ENCODE results near the gene TOP1.
A peak's percentile ranks its signal among the peaks of the same experiment; 100 is the strongest.

The TOP1 gene

DNA sequence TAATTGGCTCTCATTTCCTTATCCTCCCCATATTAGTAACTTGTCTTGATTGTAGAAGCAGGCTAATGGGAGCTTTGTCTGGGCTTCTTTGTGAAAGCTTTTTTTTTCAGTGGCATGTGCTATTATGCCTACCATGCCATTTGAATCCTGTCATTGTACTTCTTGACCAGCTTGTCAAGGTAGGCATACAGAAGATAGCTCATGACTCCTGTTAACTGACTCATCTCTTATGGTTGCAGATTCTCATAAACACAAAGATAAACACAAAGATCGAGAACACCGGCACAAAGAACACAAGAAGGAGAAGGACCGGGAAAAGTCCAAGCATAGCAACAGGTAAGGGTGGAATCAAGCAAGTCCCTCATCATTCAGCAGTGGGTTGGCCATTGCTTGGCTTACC, 32.5 kb downstream of the TOP1 start:
- no peak for DNase-seq

DNA sequence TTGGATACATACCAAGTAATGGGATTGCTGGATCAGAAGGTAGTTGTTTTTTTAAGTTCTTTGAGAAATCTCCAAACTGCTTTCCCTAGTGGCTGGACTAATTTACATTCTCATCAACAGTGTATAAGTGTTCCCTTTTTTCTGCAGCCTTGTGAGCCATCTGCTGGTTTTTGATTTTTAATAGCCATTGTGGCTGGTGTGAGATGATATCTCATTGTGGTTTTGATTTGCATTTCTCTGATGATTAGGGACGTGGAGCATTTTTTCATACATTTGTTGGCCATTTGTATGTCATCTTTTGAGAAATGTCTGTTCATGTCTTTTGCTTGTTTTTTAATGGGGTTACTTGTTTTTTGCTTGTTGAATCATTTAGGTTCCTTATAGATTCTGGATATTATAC, 34.8 kb downstream of the TOP1 start:
- no peak for DNase-seq

DNA sequence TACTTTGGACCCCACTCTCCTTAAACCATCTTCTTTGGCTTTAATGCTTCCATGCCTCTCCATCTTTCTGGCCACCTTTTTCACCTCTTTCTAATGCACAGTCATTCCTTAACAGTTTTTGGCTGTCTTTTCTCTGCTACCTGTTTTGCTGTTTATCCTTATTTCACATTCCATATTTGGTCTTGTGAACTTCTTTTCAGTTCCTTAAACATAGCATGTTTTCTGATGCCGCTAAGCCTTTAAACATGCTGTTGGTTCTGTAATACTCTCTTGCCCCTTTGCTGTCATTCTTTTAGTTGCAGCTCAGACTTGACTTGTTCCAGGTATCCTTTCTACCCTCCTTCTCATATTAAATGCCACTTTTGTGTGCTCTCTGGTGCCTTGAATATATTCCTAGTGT, 35.8 kb downstream of the TOP1 start:
- no peak for DNase-seq

DNA sequence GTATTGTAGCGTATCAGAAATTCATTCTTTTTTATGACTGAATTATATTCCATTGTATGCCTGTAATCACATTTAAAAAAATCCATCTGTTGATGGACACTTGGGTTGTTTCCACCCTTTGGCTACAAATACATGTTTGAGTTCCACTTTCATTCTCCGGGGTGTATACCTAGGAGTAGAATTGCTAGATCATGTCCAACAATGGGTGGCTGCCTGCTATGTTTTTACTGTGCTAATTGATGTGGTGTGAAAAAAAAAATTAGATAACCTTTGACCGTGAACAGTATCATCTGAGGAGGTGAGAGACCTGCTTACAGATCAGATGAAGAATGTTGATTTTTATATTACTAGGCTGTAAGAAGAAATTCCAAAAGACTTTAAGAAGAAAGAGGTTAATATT, 37.1 kb downstream of the TOP1 start:
- DNase-seq = no peak

DNA sequence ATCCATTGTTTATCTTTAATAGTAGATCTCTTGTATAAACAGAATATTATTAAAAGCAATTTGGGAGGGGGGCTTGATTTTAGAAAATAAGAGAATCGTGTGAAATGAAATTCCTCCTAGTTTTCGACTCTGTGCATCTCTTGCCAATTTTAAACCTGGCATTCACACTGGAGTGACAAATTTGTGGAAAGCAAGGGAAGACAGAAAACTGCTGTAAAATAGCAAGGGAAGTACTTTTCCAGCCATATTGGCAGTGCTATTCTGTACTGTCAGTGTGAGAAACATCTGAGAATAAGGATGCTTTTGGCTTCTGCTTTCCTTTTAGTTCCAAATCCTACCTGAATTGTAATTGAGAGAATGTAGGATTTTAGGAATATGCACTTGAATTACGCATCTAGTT, 40.2 kb downstream of the TOP1 start:
- no peak for DNase-seq

DNA sequence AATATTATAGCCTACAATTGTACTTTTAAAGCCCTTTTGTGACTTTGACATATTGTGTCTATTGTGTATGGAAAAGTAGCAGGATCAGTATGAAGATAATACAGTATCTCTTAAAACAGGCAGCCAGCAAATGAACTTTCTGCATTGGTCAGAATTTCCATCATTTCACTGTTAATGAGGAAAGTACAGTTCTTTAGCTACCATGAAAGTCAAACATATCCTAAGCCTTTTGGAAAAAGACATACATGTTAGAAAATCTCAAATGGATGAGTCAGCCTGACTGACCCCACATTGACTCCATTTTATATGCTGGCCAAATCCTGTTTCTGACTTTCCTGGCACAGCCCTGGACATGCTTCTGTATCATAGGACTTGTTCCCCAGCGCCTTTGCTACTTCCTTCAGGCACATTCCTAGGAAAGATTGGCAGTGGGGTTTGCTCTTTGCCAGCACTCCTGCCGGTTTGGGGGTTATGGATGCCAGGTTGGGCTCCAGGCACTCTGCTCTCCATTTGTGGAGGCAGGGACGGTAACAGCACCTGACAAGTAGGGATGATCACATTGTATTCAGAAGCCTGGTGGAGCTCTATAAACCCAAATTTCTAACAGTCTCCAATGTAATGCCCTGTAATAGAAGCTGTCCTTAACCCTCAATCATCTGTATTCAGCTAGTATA, 43.7 kb downstream of the TOP1 start:
- no peak for DNase-seq

DNA sequence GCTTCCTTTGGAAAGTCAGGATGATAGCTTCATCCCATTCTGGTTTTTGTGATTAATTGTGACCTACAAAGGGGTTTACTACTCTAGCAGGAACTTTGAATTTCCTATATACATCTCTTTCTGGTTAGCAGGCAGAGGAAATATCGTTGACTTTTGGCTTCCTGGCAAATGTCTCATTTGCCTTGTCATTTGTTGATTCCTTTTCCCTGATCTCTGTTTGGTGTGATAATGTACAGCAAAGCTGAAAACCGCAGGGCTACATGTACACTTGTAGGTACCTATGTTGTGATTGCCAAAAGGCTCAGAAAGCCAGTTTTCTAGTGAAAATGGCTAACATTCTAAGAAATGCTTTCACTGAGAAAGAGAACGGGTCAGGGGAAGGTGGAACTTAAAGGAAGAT, 44.3 kb downstream of the TOP1 start:
- no peak for DNase-seq

DNA sequence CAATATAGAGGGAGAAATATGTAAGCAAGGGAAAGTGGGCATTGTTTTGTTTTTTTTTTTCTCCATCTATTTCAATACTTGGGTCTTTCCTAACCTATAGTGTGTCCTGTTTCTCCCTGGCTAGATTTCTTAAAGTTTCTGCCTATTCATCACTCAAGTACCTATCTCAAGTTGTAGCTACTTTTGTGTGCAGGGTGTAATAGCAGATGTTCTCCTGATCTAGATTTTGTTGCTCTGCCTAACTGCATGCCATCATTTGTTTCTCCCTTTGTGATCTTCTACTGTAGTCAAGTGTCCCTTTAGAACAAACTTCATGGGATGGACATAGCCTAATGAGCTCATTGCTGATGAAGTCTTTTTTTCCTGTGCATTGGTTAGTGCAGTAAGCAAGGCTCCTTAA, 45.8 kb downstream of the TOP1 start:
- no peak for DNase-seq

DNA sequence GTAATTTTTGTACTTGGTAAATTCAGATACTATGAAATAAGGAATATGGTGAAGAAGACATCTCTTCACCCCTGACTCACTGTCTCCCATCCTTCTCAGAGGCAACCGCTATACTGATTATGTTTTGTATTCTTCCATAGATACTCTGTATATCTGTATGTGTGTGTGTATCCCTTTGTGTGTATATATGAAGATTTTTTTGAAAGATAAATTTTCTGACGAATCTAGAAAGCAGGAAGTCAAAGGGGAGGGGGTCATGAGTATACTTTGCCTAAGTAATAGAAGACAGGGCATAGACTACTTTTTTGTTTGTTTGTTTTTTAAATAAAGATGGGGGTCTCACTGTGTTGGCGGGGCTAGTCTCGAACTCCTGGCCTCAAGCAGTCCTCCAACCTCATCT, 48.2 kb downstream of the TOP1 start:
- no peak for DNase-seq

DNA sequence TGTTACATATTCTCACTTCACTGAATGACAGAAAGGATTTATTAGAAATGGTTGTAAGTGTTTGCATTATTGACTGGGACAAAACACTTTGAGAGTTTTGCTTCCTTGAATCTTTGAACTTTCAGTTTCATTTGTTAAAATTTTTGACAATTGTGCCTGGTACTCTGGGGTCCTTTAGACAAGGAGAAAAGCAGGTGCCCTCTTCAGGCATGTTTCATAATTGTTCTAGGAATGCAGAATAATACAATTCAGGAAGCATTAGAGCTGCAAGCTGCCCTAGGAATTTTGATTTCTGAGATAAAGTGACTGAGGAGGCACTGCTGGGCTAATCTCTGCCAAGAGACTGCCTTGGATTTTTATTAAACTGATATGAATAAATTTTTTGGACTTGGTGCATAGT, 49.7 kb downstream of the TOP1 start:
- no peak for DNase-seq

DNA sequence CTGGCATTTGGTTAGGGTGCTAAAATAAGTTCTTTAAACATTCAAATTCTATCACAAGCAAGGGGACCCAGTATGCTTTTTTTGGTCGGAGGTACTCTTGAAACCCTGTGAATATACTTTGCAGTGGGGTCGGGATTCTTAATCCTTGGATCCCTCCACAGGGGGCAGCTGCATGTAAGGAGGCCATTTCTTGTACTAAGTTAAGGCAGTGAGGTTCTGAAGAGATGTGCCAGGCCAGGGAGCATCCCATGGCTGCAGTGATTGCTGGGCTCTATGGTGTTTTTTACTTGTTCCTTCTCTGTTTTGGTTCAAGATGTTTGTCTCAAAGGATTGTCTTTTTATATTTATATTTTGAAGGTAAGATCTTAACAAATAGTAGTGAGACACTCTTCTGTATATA, 50.4 kb downstream of the TOP1 start:
- no peak for DNase-seq

DNA sequence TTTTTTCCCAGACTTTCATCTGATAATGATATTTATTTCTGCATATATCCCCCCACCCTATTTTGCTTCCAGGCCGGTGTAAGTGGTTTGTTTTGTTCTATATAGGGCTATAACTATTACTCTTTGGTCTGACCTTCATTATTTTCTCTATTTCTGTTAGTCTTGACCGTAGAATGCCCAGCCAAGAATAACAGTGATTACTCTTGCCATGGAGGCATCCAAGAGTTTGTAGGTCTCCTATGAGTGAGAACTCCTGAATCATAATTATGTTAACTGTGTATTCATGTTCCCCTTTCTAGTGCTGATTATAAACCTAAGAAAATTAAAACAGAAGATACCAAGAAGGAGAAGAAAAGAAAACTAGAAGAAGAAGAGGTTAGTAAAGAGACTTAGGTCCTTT, 52.2 kb downstream of the TOP1 start:
- no peak for DNase-seq

DNA sequence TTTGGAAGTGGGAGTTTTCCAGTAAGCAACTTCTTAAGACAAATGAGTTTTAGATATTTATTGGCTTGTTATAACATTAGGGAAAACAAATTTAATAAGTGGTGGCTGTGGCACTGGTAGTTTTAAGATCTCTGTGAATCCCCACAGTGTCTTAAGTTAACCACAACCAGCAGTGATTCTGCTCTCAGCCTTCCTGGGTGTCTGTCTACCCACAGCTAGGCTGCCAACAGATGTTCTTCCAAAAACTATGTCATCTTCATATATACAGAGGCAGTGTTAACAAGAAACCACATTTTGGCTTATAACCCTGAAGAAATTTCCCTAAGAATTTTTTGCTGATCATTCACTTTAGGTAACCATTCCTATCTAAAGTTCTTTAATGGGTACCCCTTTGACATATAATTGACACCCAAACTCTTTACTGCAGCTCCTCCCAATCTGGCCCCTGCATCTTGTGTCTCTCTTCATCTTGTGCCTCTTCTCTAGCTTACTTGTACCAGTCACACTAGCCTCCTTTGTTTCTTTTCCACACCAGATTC, 52.7 kb downstream of the TOP1 start:
- DNase-seq = no peak

DNA sequence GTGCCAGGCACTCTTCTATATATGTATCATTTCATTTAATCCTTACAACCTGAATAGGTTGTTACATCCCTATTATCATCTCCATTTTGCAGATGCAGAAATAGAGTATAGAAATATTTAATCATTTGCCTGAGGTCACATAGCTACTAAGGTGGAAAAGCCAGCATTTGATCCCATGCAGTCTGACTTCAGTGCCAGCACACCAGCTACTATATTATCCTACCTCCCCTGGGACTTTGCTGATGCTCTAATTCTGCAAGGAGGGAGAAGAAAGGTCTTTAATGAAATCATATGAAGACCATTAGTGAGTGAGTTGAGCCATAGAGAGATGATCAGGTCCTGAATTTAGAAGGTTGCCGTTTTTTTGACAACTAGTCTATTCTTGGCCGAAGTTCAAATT, 53.7 kb downstream of the TOP1 start:
- no peak for DNase-seq

DNA sequence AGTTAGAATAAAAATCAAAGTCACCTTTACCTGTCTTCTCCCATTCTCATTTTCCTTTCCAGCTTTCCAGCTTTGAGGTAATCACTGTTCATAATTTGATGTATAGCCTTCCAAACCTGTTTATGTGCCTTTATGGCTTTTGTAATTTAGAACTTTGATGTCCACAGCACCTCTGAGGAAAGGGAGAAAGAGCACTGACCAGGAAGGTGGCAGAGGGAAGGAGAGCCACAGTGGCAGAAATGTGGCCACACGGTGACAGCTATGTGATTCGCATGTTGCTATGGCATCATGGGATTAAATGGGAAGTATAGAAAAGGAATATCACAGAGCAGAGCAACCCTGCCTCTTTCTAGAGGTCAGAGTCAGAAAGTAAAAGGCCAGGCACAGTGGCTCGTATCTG, 57.0 kb downstream of the TOP1 start:
- DNase-seq = no peak

DNA sequence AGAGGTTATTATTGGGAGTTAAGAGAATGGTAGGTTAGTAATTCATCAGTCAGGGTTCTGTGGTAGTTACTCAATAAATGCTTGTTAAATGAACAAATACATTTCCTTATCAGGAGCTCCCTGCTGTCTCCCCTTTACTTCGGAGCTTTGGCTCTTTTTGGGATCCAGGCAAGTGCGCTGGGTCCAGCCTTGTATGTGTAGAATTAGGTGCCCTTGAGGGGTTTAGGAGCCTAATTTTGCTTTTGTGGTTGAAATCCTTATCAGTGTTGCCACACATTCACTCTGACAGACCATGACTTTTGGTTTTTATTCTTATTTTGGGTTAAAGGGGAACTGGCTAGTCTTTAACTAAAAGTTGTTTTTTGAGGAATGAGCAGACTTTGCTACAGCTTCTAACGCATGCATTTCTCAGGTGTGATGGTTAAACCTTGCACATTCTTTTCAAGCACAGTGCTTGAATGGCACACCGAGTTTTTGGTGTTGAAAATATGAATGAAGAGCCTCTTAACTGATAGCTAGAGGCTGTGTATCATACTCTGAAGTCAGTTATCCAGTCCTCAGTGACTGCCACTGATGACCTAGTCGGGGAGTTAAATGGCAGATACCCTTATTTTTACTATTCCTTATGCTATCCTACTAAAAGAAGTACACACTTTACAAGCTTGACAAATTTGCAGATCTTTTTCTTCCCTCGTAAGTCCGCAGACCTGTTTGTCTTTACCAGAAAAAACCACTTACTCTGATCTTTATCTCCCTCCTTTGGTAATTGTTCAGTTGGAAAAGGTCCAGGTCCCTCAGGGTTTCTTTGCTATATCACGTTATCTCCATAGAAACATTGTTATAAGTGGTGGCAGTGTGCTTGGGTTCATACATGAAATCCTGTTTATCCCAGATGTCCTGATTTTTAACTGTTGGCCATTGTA, 58.0 kb downstream of the TOP1 start:
- DNase-seq = peak; percentile 38 to 53

DNA sequence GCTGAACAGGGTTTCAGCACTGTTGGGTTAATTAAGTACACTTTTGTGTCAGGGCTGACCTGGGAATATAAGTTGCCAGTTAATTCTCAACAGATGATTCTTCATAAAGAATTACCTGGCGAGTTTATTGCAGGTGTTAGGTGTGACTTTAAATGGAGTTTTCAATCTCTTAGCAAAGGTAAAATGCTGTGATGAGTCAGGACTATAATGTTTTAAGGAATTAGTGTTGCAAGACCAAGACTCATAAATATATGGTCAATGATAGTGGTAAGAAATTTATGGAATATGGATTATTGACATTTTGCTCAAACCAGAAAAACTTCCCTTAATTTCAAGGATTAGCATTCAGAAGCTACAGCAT, 58.7 kb downstream of the TOP1 start:
- DNase-seq = no peak

DNA sequence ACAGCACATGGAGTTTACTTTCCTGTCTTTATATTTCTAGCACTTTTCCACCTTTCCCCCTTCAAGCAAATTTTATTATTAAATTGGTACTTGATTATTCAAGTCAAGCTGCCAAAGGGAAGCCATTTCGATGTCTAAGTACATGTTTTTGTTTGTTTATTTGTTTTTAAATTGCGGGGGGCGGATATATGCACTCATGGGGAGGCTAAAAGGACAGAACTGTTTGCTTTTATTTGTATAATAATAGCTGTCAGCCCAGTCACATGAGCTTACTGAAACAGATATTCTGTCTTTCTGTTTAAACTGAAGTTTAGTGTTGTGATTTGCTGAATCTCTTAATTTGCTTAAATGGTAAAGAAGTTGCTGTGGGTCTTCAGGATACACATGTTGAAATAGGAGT, 59.2 kb downstream of the TOP1 start:
- DNase-seq = no peak

DNA sequence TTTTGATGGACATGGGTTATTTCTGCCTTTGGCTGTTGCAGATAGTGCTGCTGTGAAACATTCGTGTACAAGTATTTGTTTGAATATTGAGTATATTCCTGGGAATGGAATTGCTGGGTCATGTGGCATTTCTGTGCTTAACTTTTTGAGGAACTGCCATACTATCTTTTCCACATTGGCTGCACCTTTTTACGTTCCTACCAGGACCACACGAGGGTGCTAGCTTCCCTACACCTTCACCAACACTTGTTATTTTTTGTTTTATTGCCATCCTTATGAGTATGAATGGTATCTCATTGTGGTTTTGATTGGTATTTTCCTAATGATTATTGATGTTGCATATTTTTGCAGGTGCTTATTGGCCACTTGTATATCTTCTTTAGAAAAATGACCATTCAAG, 60.9 kb downstream of the TOP1 start:
- no peak for DNase-seq

DNA sequence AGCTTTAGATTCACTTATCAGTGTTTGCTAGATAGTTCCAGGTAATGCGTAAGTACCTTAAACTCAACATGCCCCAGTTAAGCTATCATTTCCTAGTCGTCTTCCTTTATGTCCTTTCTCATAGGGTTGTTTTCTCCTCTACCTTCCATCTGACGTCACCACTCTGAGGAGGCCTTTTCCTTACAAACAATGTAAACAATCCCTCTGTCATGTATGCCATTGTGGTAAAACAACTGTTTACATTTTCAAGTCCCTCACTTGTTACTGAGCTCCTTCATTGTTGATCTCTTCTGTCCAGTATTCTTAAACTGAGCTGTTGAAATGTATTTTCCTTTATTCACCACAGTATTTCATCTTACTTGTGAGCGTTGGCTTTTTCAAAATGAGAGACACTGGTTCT, 63.3 kb downstream of the TOP1 start:
- no peak for DNase-seq

DNA sequence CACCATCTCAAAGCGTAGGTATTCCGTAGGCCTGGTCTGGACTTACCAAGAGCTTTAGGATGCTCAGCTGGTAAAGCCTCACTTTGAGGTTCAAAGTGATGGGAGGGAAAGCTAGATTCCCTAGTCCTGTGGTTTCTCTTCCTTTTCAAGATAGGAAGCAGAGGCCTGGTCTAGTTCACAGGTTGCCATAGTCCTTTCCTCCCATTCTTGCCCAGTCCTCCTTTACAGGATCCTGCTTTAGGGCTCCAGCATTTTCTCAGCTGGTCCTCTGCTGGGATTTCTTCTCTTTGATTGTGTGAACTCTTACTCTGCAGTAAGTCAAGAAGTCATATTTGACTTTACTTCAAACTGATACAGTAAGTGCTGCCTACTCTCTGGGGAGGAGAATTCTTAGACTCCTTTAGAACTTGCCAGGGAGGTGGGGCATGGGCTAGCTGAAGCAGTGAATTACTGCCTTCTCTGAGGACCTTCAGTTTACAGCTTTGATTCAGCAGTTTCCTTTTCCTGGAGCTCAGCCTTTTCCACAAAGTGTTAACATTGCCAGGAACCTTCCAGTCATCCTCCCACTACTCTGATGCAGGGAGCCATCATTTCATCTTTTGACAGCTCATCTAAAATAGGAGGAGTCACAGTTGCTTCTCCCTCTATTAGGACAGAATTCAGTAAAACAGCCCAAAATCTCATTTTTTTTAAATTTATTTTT, 65.9 kb downstream of the TOP1 start:
- no peak for DNase-seq

DNA sequence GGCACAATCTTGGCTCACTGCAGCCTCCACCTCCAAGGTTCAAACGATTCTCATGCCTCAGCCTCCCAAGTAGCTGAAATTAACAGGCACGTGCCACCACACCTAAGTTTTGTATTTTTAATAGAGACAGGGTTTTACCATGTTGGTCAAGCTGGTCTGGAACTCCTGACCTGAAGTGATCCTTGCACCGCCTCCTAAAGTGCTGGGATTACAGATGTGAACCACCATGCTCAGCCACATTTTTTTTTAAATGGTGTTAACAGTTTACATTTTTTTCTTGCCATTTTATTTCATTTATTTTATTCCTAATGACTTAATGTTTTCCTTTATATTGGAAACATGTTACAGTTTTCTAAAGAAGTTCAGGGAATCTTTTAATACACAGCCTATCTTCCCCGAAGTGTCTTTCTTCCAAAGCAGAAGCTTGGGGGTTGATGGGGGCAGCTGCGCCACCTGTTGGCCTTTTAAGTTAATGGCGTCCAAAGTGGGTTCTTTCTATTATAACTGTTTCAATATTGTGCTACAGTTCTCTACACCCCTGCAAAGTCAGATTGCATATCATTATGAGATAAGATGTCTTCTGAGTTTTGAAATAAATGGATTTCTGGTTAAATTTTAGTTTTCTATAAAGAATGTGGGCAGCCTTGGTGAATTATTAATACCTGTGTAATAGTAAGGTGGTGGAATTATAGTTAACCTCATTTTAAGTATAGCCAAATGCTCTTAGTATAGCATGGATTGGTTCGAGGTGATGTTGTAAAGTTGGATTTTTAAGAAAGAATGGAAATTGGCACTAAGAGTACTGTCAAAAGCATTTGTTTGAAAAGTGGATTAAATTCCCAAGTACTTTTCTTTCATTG, 66.7 kb downstream of the TOP1 start:
- peak in 1 of 2 experiments; percentile 4 for DNase-seq

Data from NCI-H187 (cell line).